H1 (cell line): ENCODE measurements around the gene ADORA1.

Experiments used
- RAD21 ChIP-seq, 2 experiments: IDR thresholded peaks in 1 of 2; conservative IDR thresholded peaks in 1 of 2; 2 replicates each; pipeline ENCODE4 v1.6.1; 2011; ENCODE audit warnings: low read depth in 2 of 2, low read length in 2 of 2, improper control_type of control experiment in 1 of 2, inconsistent platforms in 1 of 2, mild to moderate bottlenecking in 1 of 2, moderate library complexity in 1 of 2
- TF ChIP-seq, protein P1 (sequence below): IDR thresholded peaks from 2 replicates; pipeline ENCODE4 v1.6.1; 2012; ENCODE audit warnings: inconsistent platforms
- TF ChIP-seq, protein P2 (sequence below), 3 experiments: IDR thresholded peaks; 1 replicate in 2 of 3; 2 replicates in 1 of 3; pipeline versions ENCODE4 v1.5.1 to v1.6.1; 2011; ENCODE audit warnings: low read length in 3 of 3, mild to moderate bottlenecking in 3 of 3, inconsistent platforms in 2 of 3, low read depth in 1 of 3, moderate library complexity in 1 of 3; ENCODE audit not compliant: insufficient read depth in 1 of 3; ENCODE audit errors: control extremely low read depth in 1 of 3

DNA sequence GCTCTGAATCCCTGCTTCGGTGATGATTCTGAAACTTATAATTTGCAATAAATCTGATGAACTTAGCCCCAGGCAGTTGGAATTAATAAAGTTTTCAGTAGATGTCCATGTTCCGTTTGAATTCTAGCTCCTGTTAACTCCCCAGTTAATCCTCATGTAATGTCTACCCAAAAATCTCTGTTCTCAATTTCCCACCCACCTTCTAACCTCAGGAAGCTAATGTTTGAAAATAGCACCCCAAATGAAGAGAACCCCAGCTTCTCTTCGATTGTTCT is 45.4 kb upstream of the ADORA1 start:
- TF ChIP-seq RAD21 (IDR thresholded peaks at IDR 0.05 in 1 of 2, conservative IDR thresholded peaks at IDR 0.05 in 1 of 2; ENCODE audit: low read depth in 2 of 2, low read length in 2 of 2): no peak
- TF ChIP-seq, protein P1, sequence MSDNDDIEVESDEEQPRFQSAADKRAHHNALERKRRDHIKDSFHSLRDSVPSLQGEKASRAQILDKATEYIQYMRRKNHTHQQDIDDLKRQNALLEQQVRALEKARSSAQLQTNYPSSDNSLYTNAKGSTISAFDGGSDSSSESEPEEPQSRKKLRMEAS: no peak
- TF ChIP-seq, protein P2, sequence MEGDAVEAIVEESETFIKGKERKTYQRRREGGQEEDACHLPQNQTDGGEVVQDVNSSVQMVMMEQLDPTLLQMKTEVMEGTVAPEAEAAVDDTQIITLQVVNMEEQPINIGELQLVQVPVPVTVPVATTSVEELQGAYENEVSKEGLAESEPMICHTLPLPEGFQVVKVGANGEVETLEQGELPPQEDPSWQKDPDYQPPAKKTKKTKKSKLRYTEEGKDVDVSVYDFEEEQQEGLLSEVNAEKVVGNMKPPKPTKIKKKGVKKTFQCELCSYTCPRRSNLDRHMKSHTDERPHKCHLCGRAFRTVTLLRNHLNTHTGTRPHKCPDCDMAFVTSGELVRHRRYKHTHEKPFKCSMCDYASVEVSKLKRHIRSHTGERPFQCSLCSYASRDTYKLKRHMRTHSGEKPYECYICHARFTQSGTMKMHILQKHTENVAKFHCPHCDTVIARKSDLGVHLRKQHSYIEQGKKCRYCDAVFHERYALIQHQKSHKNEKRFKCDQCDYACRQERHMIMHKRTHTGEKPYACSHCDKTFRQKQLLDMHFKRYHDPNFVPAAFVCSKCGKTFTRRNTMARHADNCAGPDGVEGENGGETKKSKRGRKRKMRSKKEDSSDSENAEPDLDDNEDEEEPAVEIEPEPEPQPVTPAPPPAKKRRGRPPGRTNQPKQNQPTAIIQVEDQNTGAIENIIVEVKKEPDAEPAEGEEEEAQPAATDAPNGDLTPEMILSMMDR (IDR thresholded peaks at IDR 0.05; ENCODE audit: control extremely low read depth in 1 of 3, insufficient read depth in 1 of 3, low read depth in 1 of 3, low read length in 3 of 3): no peak
